Measurements from ENCODE around the gene GAB4.
"Not testable (repeated sequence)": the region's sequence is repeated elsewhere in the genome, so short reads cannot be mapped to it uniquely, and the experiment has no call there.

Gene GAB4

DNA sequence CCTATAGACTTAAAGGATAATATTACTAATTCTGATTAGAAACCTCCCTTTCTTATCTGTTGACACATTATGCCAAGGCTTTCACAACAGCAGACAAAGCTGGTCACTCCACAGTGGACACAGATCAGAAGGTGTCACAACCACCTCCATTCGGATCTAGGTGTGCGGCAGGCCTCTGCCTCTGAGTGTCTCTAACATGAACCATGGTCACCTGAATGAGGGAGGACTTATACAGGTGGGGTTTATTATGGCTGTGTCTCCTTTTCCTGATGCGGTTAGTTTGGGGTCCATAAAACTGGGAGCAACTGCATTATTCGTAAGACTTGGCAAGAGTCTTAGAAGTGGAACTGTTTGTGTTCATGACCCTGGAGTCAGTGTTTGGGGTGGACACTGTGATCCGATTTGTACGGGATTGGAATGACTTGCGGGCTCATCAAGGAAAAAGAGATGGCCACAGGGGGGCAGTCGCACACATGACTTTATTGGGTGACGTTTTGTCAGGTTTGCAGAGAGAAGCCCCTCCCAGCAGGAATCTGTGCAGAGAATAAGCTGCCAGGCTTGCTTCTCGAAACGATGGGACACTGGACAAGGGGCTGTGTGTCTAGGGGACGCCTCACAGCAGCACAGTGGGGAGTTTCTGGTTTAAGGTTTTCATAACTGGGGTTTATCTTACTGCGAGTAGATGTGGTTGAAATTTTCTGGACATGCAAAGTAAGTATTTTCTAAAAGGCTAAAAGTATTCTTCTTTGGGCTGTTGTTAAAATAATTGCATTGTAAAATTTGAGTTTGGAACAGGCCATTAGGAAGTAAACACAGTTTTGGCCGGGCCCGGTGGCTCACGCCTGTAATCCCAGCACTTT, 90.6 kb downstream of the GAB4 start:
- Mint-ChIP-seq H3K27me3 (peaks cover 20% of the 10 kb centered on the region), H3K36me3 (no peaks in the 10 kb centered on the region), H3K27ac (no peak overlapping the region), H3K4me1 (ENCODE audit: low read depth) (peaks cover 2% of the 10 kb centered on the region), H3K9me3 (ENCODE audit: low read depth) (no peaks in the 10 kb centered on the region), H3K4me3 (no peak overlapping the region)

GRCh38 chr22:16915701-16916100, 92.3 kb downstream of the GAB4 start:
- H3K4me3 Mint-ChIP-seq = no peak overlapping the region
- H3K4me1 Mint-ChIP-seq (ENCODE audit: low read depth) = peaks cover 2% of the 10 kb centered on the region
- H3K9me3 Mint-ChIP-seq (ENCODE audit: low read depth) = no peaks in the 10 kb centered on the region
- no peaks in the 10 kb centered on the region for H3K36me3 Mint-ChIP-seq
- H3K27ac Mint-ChIP-seq = no peak overlapping the region
- H3K27me3 Mint-ChIP-seq = peaks cover 16% of the 10 kb centered on the region

DNA sequence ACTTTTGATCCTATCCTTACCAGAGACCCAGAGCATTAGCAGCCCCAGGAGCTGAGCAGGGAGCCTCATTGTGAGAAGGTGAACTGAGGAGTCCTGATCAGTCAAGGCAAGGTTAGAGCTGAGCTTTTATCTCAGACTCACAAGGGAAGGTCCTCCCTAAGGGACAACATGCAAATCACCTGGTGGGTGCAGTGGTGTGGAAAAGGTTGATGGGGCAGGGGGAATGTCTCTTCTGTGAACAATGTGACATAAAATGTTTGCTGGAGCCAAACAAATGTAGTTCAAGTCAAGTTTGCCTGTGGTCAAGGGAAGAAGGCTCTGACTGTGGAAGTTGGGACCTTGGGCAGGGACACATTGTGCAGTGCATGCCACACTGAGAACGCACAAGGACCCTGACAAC, 93.1 kb downstream of the GAB4 start:
- not testable (repeated sequence) for H3K27ac Mint-ChIP-seq; H3K9me3 Mint-ChIP-seq (ENCODE audit: low read depth); H3K4me3 Mint-ChIP-seq; H3K36me3 Mint-ChIP-seq; H3K4me1 Mint-ChIP-seq (ENCODE audit: low read depth)
- peaks cover 15% of the 10 kb centered on the region for H3K27me3 Mint-ChIP-seq

DNA sequence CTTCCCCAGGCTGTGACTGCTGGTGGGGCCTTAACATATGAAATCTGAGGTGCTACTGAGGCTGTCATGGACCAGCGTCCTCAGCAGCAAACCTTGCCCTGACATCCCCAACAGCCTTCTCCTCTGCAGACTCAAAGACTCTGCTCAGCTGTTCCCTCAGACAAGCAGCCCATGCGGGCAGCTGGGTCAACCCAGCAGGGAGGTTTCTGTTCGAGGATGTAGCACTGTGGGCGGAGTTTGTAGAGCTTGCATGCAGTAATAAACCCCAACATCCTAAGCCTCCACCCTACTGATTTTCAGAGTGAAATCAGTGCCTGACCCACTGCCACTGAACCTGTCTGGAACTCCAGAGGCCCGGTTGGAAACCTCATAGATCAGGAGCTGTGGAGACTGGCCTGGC, 94.0 kb downstream of the GAB4 start:
- Mint-ChIP-seq H3K4me3 (no peak overlapping the region), H3K4me1 (ENCODE audit: low read depth) (peaks cover 2% of the 10 kb centered on the region), H3K36me3 (no peaks in the 10 kb centered on the region), H3K9me3 (ENCODE audit: low read depth) (no peaks in the 10 kb centered on the region), H3K27me3 (peaks cover 15% of the 10 kb centered on the region), H3K27ac (no peak overlapping the region)

DNA sequence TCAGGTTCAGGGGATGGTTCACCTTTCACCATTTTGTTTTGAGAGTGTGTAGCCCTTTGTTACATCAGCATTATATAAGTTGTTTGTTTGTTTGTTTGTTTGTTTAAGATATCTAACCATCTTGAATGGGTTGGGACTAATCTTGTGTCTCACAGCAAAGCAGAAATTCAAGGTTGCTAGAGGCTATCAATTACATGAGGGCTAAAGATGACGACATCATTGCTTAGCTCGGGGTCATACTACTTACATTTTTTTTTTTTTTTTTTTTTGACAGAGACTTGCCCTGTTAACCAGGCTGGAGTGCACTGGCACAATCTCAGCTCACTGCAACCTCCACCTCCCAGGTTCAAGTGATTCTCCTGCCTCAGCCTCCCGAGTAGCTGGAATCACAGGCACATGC, 95.7 kb downstream of the GAB4 start:
- peaks cover 11% of the 10 kb centered on the region for H3K27me3 Mint-ChIP-seq
- H3K27ac Mint-ChIP-seq = no peak overlapping the region
- H3K9me3 Mint-ChIP-seq (ENCODE audit: low read depth) = no peaks in the 10 kb centered on the region
- no peaks in the 10 kb centered on the region for H3K36me3 Mint-ChIP-seq
- H3K4me3 Mint-ChIP-seq = no peak overlapping the region
- H3K4me1 Mint-ChIP-seq (ENCODE audit: low read depth) = no peaks in the 10 kb centered on the region
